HG03469 (cell line): ENCODE measurements around the gene SH3PXD2A.
"Not testable (repeated sequence)": the region's sequence is repeated elsewhere in the genome, so short reads cannot be mapped to it uniquely, and the experiment has no call there.

Source experiments
- ATAC-seq: cut with Tn5 transposase; IDR thresholded peaks from one replicate; pipeline ENCODE4 v1.9.1; 2021; ENCODE audit warnings: mild to moderate bottlenecking, moderate library complexity, moderate number of reproducible peaks; ENCODE audit not compliant: unreplicated experiment

SH3PXD2A gene

GRCh38 chr10:103635580-103635979 lies 219.8 kb downstream of the SH3PXD2A start:
- ATAC-seq = no peak

DNA sequence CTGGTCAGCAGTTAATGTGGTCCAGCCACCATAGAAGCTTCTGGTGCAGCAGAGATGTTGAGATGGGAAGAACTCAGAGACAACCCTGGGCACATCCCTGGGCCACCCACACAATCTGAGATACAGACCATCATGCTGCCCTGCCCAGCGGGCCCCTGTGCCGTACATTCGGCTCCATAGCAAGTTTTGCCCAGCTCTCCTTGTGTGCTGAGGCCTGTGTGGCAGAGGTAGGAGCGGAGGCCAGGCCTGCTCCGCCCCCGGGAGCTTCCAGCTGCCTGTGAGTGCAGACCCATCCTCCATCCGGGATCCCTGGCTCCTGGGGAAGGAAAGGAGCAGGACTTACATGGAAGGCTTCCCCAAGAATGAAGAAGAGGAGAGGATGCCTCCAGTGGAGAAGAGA lies 221.5 kb downstream of the SH3PXD2A start:
- no peak for ATAC-seq

DNA sequence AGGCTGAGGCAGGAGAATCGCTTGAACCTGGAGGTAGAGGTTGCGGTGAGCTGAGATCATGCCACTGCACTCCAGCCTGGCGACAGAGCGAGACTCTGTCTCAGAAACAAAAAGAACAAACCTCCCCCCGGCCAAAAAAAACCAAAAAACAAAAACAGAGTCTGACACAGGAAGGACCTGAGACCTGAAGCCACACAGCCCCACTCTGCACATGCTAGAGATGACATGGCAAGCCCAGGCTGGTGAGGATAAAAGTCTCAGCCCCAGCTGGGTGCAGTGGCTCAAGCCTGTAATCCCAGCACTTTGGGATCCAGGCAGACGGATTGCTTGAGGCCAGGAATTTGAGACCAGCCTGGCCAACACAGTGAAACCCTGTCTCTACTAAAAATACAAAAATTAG lies 222.5 kb downstream of the SH3PXD2A start:
- not testable (repeated sequence) for ATAC-seq

GRCh38 chr10:103632247-103632642 lies 223.1 kb downstream of the SH3PXD2A start:
- no peak for ATAC-seq

DNA sequence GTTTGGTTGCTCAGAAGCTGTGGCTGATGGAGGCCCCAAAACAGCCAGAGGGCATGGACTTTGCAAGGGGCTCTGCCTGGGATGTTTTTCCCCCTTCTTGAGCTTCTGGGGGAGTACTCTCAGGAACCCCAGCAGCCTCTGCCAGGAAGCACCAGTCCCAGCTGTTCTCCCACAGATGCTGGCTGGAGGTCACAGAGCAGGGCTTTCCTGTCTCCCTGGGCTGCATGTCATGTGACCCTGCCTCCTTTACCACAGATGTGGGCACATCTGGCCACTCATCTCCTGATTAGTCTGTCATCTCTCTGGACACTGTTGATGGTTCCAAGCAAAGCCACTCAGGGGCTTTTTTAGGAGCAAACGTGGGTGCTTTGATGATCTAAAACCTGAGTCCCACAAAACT lies 225.2 kb downstream of the SH3PXD2A start:
- no peak for ATAC-seq

- ATAC-seq = no peak
Observed at GRCh38 chr10:103629581-103629980, 225.8 kb downstream of the SH3PXD2A start.

DNA sequence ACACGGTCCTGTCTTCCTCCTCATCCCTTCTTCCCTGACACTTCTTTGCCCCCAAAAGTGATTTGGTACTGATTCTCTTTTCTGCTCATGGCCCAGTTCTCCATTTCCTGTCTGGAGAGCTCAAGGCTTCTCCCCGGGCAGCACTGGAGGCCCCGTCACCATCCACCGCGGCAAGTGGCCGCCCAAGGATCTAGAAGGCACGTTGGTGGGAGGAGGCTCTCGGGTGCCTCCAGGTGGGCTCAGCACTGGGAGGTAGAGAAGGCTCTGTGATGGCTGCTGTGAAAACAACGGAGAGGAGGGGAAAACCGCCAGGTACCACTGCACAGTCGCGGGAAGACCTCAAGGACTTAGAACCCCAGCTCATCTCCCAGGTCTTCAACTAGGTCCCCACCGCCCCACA lies 227.5 kb downstream of the SH3PXD2A start:
- no peak for ATAC-seq

DNA sequence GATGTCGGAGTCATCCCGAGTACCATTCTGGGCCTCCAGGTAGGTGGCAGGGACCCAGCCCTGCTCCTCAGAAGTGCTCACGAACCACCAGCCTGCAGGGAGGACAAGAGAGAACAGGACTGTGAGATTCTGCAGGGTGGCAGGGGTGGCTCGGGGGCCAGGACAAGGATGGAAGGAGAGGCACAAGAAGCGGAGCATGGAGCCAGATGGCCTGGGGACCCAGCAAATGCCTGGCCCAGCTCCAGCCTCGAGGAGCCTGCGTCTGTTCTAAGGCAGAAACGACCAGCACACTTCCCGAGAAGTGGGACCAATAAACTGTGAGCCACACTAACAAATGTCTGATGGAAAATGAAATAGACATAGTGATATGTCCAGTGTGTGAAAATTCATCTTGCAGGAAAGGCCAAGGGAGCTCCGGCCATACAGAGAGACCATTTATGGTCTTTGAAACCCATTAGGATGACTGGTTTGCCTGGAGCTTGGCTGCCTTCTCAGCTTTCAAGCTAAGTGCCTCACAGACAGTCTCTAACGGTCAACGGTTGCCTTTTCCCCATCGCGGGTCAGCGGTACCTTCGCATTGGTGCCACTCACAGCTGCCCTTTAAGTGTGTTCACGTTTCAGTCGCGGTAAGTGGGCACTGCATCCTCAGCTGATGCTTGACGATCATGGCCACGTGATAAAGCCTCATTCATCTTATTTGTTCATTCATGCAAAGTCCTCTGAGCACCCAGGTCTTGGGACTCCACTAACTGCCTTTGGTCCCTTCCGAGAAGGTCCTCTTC lies 228.1 kb downstream of the SH3PXD2A start:
- ATAC-seq = no peak

- ATAC-seq = no peak
Observed at GRCh38 chr10:103626178-103626577, 229.2 kb downstream of the SH3PXD2A start.

- no peak for ATAC-seq
Observed at GRCh38 chr10:103622935-103623574, 232.3 kb downstream of the SH3PXD2A start.

- ATAC-seq = no peak
Observed at GRCh38 chr10:103622286-103622685, 233.1 kb downstream of the SH3PXD2A start.

- ATAC-seq = no peak
Observed at GRCh38 chr10:103621783-103622125, 233.6 kb downstream of the SH3PXD2A start.

- no peak for ATAC-seq
Observed at GRCh38 chr10:103620891-103621782, 234.2 kb downstream of the SH3PXD2A start.

GRCh38 chr10:103620352-103620740 lies 235.0 kb downstream of the SH3PXD2A start:
- no peak for ATAC-seq

DNA sequence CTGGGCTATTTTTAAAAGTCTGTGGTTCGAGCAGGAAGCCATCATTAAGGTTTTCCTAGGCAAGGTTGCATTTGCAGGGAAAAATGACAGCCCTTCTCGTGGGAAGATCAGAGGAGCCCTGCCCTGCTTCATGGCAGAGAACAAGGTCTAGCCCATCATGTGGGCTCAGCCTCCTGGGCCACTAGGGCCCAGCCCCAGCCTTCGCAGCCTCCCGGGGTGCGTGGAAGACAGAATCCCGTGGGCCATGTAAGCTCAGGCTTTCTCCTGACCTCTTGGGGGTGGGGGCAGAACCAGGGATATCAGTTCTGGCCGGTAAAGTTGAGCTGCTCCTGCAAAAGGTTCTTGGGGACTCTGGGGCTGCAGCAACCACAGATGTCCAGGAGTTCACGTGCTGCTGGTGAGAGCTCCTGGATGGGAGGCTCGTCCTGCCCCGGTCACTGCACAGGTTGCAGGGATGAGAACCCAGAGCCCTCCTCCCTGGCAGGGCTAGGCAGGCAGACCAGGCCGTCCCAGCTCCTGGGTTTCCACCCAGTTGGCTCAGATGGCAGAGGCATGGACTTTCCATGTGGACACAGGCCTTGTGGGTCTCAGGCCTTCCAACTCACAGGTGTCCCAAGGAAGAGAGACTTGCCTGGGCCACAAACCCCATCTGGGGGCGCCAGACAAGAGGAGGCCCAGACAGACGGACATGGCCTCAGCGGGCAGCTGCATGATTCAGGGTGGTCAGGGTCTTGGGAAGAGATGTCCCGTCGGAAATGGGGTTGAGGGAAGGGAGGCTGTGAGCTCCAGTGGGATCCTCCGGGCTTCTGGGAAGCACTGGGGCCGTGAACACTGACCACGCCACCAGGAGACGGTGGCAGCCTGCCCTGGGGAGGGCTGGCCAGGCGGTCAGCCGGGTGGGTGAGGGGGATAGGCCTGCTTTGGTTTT lies 235.7 kb downstream of the SH3PXD2A start:
- ATAC-seq = no peak

GRCh38 chr10:103618575-103619423 lies 236.6 kb downstream of the SH3PXD2A start:
- ATAC-seq = no peak

DNA sequence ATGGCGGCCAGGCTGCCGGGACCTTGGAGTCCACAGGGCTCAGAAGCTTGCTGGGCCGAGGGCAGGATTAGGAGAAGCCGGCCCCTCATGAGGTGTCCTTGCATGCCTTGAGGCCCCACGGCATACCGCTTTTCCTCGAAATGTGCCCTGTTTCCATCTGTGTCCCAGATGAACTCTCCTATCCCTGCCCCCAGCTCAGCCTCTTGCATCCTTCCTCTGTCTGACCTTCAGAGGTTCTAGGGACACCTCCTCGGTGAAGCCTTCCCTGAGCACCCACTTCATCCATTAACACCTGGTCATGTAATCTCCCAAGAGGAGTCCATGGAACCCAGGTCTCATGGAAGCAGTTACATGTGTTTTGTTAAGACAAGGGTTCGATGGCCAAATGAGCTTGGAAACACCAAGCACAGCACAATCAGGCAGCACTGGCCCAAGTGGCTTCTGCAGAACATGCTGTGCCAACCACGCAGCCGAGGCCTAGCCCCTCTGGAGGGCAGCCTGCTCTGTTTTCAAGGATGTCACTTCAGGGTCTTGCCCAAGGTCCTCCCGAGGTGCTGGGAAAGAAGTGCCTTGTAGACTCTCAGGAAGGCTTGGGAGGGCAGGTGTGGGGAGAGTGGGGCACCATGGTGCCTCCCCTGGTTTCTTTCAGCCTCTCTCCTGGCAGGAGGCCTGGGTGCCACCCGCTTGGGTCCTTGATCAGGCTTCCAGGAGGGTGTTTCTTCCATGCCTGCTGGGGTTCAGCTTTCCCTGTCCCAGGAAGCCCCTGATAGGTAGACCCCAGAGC lies 237.6 kb downstream of the SH3PXD2A start:
- no peak for ATAC-seq

- no peak for ATAC-seq
Observed at GRCh38 chr10:103616705-103617601, 238.4 kb downstream of the SH3PXD2A start.
